DOHH2 (cell line): Measurements from ENCODE around the gene EFTUD2.

ENCODE experiments used
- H3F3A ChIP-seq: fragments of 200-600 bp; sonication (generic), shearing (Covaris generic); 2 replicates; pipeline ENCODE4 v1.6.0; 2016; ENCODE audit warnings: antibody characterized with exemption, mild to moderate bottlenecking; ENCODE audit not compliant: control insufficient read depth, insufficient read depth
- H3K27ac ChIP-seq: fragments of 200-600 bp; sonication (generic); 2 replicates; pipeline ENCODE4 v1.5.1; 2014; ENCODE audit warnings: low read depth, mild to moderate bottlenecking, low read length, moderate library complexity
- H3K27me3 ChIP-seq: fragments of 200-600 bp; sonication (generic); 2 replicates; pipeline ENCODE4 v1.6.1; 2014; ENCODE audit warnings: mild to moderate bottlenecking, low read length, mixed read lengths; ENCODE audit not compliant: control insufficient read depth
- H3K36me3 ChIP-seq: fragments of 200-600 bp; sonication (generic); 2 replicates; pipeline ENCODE4 v1.6.1; 2014; ENCODE audit warnings: mild to moderate bottlenecking, low read length, moderate library complexity, mixed read lengths; ENCODE audit not compliant: control insufficient read depth
- H3K4me1 ChIP-seq: fragments of 200-600 bp; sonication (generic); 2 replicates; pipeline ENCODE4 v1.6.1; 2014; ENCODE audit warnings: mild to moderate bottlenecking, low read length, mixed read lengths; ENCODE audit not compliant: control insufficient read depth
- H3K4me2 ChIP-seq: fragments of 200-600 bp; sonication (generic); 2 replicates; pipeline ENCODE4 v1.6.0; 2014; ENCODE audit warnings: mild to moderate bottlenecking, low read length, moderate library complexity
- H3K4me3 ChIP-seq: fragments of 200-600 bp; sonication (generic); 2 replicates; pipeline ENCODE4 v1.5.1; 2014; ENCODE audit warnings: mild to moderate bottlenecking, low read length, mixed read lengths
- H3K79me2 ChIP-seq: fragments of 200-600 bp; sonication (generic); 2 replicates; pipeline ENCODE4 v1.6.1; 2014; ENCODE audit warnings: mild to moderate bottlenecking, low read length, mixed read lengths; ENCODE audit not compliant: control insufficient read depth
- H3K9me2 ChIP-seq: fragments of 200-600 bp; sonication (generic); replicated peaks from 2 replicates; pipeline ENCODE4 v1.6.1; 2014; ENCODE audit warnings: mild to moderate bottlenecking, low read length, mixed read lengths; ENCODE audit not compliant: control insufficient read depth
- H3K9me3 ChIP-seq: fragments of 200-600 bp; sonication (generic); 2 replicates; pipeline ENCODE4 v1.6.1; 2014; ENCODE audit warnings: antibody characterized with exemption, low read length, mixed read lengths; ENCODE audit not compliant: control insufficient read depth, insufficient read depth
- H4K20me1 ChIP-seq: fragments of 200-600 bp; sonication (generic); 2 replicates; pipeline ENCODE4 v1.6.0; 2014; ENCODE audit warnings: low read depth, mild to moderate bottlenecking, antibody characterized with exemption, low read length, moderate library complexity; ENCODE audit not compliant: control insufficient read depth, insufficient read depth
- EZH2phosphoT487 ChIP-seq: fragments of 200-600 bp; sonication (generic); IDR thresholded peaks from 2 replicates; pipeline ENCODE4 v1.6.1; 2017; ENCODE audit warnings: borderline replicate concordance, mild to moderate bottlenecking, antibody characterized with exemption, low read length, moderate library complexity, mixed read lengths
- TF ChIP-seq, protein P1 (sequence below): fragments of 200-600 bp; sonication (generic); IDR thresholded peaks from one replicate; pipeline ENCODE4 v1.5.1; 2014; ENCODE audit warnings: antibody characterized with exemption, mild to moderate bottlenecking, low read depth, low read length; ENCODE audit not compliant: poor library complexity, severe bottlenecking

Gene EFTUD2

DNA sequence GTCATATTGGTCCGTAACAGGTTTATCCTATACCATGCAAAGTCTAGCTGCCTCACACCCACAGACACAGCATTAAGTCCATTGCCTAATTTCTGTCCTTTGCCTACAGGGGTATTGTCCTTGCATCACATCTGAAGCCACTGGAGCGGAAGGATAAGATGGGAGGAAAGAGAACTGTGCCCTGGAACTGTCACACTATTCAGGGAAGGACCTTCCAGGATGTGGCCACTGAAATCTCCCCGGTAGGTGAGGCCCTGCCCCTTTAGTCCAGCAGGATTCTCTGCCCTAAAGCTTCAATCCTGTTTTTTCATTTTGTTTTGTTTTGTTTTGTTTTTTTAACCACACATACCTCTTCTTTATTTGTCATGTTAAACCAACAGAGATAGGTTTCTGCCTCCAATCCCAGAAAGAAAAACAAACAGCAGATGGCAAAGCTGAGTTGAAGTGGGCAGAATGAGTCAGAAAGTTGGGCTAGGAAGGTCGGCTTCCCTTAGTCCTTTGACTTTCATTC, 2.2 kb upstream of the EFTUD2 start:
- Histone ChIP-seq H3K36me3 (no peaks in the 10 kb centered on the region), H3K4me2 (no peak overlapping the region), H3K27ac (no peak overlapping the region), H3K4me1 (peaks cover 19% of the 10 kb centered on the region), H4K20me1 (no peaks in the 10 kb centered on the region), H3K27me3 (peaks cover 31% of the 10 kb centered on the region), H3K9me2 (no peaks in the 10 kb centered on the region), H3F3A (0 out of 2 replicates have a peak, but pooled peaks cover 4% of the 10 kb centered on the region), H3K9me3 (no peaks in the 10 kb centered on the region), H3K4me3 (no peak overlapping the region), H3K79me2 (peaks cover 30% of the 10 kb centered on the region)
- TF ChIP-seq, protein P1, sequence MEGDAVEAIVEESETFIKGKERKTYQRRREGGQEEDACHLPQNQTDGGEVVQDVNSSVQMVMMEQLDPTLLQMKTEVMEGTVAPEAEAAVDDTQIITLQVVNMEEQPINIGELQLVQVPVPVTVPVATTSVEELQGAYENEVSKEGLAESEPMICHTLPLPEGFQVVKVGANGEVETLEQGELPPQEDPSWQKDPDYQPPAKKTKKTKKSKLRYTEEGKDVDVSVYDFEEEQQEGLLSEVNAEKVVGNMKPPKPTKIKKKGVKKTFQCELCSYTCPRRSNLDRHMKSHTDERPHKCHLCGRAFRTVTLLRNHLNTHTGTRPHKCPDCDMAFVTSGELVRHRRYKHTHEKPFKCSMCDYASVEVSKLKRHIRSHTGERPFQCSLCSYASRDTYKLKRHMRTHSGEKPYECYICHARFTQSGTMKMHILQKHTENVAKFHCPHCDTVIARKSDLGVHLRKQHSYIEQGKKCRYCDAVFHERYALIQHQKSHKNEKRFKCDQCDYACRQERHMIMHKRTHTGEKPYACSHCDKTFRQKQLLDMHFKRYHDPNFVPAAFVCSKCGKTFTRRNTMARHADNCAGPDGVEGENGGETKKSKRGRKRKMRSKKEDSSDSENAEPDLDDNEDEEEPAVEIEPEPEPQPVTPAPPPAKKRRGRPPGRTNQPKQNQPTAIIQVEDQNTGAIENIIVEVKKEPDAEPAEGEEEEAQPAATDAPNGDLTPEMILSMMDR = no peak
- no peak for TF ChIP-seq EZH2phosphoT487

DNA sequence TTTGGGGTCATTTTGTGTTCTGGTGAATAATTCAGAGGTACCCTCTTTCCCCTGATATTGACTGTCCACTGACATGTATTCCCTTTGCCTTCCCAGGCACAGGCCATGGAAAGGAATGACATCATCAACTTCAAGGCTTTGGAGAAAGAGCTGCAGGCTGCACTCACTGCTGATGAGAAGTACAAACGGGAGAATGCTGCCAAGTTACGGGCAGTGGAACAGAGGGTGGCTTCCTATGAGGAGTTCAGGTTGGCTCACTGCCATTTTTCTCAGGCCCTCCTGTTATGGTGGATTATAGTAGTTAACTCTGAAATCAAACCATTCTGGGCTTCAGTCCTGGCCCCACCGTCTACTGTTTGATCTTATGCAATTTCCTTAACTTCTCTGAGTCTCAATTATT, 1.6 kb upstream of the EFTUD2 start:
- Histone ChIP-seq H3F3A (0 out of 2 replicates have a peak, but pooled peaks cover 4% of the 10 kb centered on the region), H3K27ac (no peak overlapping the region), H3K79me2 (peaks cover 35% of the 10 kb centered on the region), H3K9me2 (no peaks in the 10 kb centered on the region), H3K4me3 (no peak overlapping the region), H3K9me3 (no peaks in the 10 kb centered on the region), H3K4me2 (no peak overlapping the region), H3K4me1 (peaks cover 19% of the 10 kb centered on the region), H4K20me1 (no peaks in the 10 kb centered on the region), H3K27me3 (peaks cover 31% of the 10 kb centered on the region), H3K36me3 (peaks cover 4% of the 10 kb centered on the region)
- TF ChIP-seq, protein P1 = no peak
- TF ChIP-seq EZH2phosphoT487 = no peak

DNA sequence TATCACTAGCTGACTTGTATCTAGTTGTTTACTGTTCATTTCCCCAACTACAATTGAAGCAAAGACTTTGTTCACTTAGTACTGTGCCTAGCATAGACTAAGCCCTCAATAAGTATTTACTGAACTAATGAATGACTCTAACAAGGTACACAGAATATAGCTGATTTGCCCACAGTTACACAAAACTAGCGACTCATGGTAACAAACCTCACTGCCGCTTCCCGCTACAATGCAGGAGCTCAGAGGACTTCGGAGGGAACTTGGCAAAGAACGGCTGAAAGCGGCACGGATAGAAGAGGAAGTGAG, 524 bp downstream of the EFTUD2 start:
- peak overlapping the region; percentile 81 for H3K4me3 ChIP-seq
- TF ChIP-seq, protein P1 = no peak
- TF ChIP-seq EZH2phosphoT487 = no peak
- no peaks in the 10 kb centered on the region for H3K9me2 ChIP-seq
- 0 out of 2 replicates have a peak, but pooled peaks cover 4% of the 10 kb centered on the region for H3F3A ChIP-seq
- H4K20me1 ChIP-seq = no peaks in the 10 kb centered on the region
- H3K27me3 ChIP-seq = peaks cover 27% of the 10 kb centered on the region
- peak overlapping the region; percentile 72 for H3K27ac ChIP-seq
- peak overlapping the region; percentile 88 for H3K4me2 ChIP-seq
- H3K79me2 ChIP-seq = peaks cover 57% of the 10 kb centered on the region
- peaks cover 21% of the 10 kb centered on the region for H3K36me3 ChIP-seq
- no peaks in the 10 kb centered on the region for H3K9me3 ChIP-seq
- peaks cover 19% of the 10 kb centered on the region for H3K4me1 ChIP-seq
